GM12878 (cell line): Measurements from ENCODE around the gene DRD3. TPM values are rescaled to one million over a fixed set of nuclear protein-coding genes. Genes with fewer than 3 reads are reported as not detected.

ENCODE experiments used
- ATAC-seq: fragments of 200-7000 bp; cut with Tn5 transposase; 3 replicates; pipeline ENCODE4 v1.9.1; 2020; ENCODE audit warnings: mild to moderate bottlenecking, moderate library complexity
- BruUV-seq: library from RNA; stranded (reverse); fragments of 400-500 nt; replicated peaks from 2 replicates; lab custom pipeline; 2021; lab: Mats Ljungman, UMichigan
- CTCF ChIA-PET: fragments of 300-600 bp; sonication (Branson Sonifier 250); formaldehyde crosslinking; extraction: SDS; loops from one replicate; lab custom pipeline; 2021; ENCODE audit warnings: inconsistent platforms; lab: Yijun Ruan, JAX
- POLR2A ChIA-PET: fragments of 350-600 bp; formaldehyde crosslinking; extraction: SDS; loops from one replicate; lab custom pipeline; 2021; ENCODE audit warnings: inconsistent platforms; lab: Charles Lee
- RAD21 ChIA-PET: fragments of 300-600 bp; sonication (Branson Sonifier 250); formaldehyde crosslinking; loops from one replicate; lab custom pipeline; 2023; ENCODE audit warnings: antibody characterized with exemption; ENCODE audit not compliant: unreplicated experiment; lab: Charles Lee
- SMC1A ChIA-PET: fragments of 300-600 bp; sonication (Branson Sonifier 250); formaldehyde crosslinking; loops from one replicate; lab custom pipeline; 2023; ENCODE audit not compliant: unreplicated experiment, uncharacterized antibody; lab: Charles Lee
- DNase-seq: peaks from one replicate; pipeline ENCODE4 v3.0.0-alpha.2; 2011; ENCODE audit warnings: low read depth, low spot score
- FAIRE-seq: peaks from 3 replicates; lab custom pipeline; 2011; peaks lifted over from hg19 to GRCh38; lab: Jason Lieb, UNC
- H2AFZ ChIP-seq: 2 replicates; pipeline ENCODE4 v1.6.0; 2011; ENCODE audit warnings: low read depth, low read length, control low read depth; ENCODE audit not compliant: control insufficient read depth
- H3K27ac ChIP-seq: 2 replicates; pipeline ENCODE4 v1.5.1; 2011; ENCODE audit warnings: control low read depth; ENCODE audit not compliant: control insufficient read depth, insufficient read depth
- H3K27me3 ChIP-seq, 2 experiments: replicated peaks in 1 of 2; 2 replicates each; pipeline versions ENCODE4 v1.6.0 to v1.6.1; 2011; ENCODE audit warnings: low read length in 1 of 2; ENCODE audit not compliant: control insufficient read depth in 2 of 2, insufficient read depth in 2 of 2
- H3K36me3 ChIP-seq, 2 experiments: 2 replicates each; pipeline ENCODE4 v1.5.1; 2011; ENCODE audit warnings: low read length in 1 of 2; ENCODE audit not compliant: control insufficient read depth in 2 of 2, insufficient read depth in 2 of 2
- H3K4me1 ChIP-seq: 2 replicates; pipeline ENCODE4 v1.6.1; 2011; ENCODE audit warnings: mild to moderate bottlenecking, low read length, moderate library complexity, mixed read lengths; ENCODE audit not compliant: control insufficient read depth, insufficient read depth
- H3K4me2 ChIP-seq: 2 replicates; pipeline ENCODE4 v1.6.0; 2011; ENCODE audit warnings: control low read depth; ENCODE audit not compliant: control insufficient read depth, insufficient read depth
- H3K4me3 ChIP-seq: fragments of 200-600 bp; sonication (generic); 2 replicates; pipeline ENCODE4 v1.5.1; 2016
- H3K79me2 ChIP-seq: 2 replicates; pipeline ENCODE4 v1.6.0; 2011; ENCODE audit warnings: low read length; ENCODE audit not compliant: control insufficient read depth, insufficient read depth
- H3K9ac ChIP-seq: 2 replicates; pipeline ENCODE4 v1.8.0; 2011; ENCODE audit warnings: low read length, control low read depth, mixed read lengths; ENCODE audit not compliant: control insufficient read depth, insufficient read depth
- H3K9me3 ChIP-seq: replicated peaks from 3 replicates; pipeline ENCODE4 v1.5.1; 2011; ENCODE audit warnings: mild to moderate bottlenecking, low read length; ENCODE audit not compliant: control insufficient read depth, insufficient read depth
- H4K20me1 ChIP-seq: 2 replicates; pipeline ENCODE4 v1.6.0; 2011; ENCODE audit not compliant: control insufficient read depth, insufficient read depth
- IKZF2 ChIP-seq, 2 experiments: fragments of 450-650 bp; IDR thresholded peaks; 2 replicates each; pipeline ENCODE4 v1.6.1; 2017; ENCODE audit warnings: mild to moderate bottlenecking in 2 of 2, moderate library complexity in 2 of 2
- KLF5 ChIP-seq: fragments of 450-650 bp; IDR thresholded peaks from 2 replicates; pipeline ENCODE4 v1.6.1; 2014; ENCODE audit warnings: mild to moderate bottlenecking; ENCODE audit not compliant: partially characterized antibody
- NBN ChIP-seq: fragments of 450-650 bp; IDR thresholded peaks from 2 replicates; pipeline ENCODE4 v1.6.1; 2016
- NFIC ChIP-seq: IDR thresholded peaks from 2 replicates; pipeline ENCODE4 v1.6.1; 2012; ENCODE audit warnings: low read depth, mild to moderate bottlenecking, inconsistent platforms, low read length, moderate library complexity
- NRF1 ChIP-seq: conservative IDR thresholded peaks from 2 replicates; pipeline ENCODE4 v1.6.1; 2011; ENCODE audit warnings: mild to moderate bottlenecking, low read depth, low read length, improper control_type of control experiment
- SREBF2 ChIP-seq: IDR thresholded peaks from 2 replicates; pipeline ENCODE4 v1.6.1; 2012; ENCODE audit warnings: mild to moderate bottlenecking, low read length
- YBX1 ChIP-seq: fragments of 450-650 bp; IDR thresholded peaks from 2 replicates; pipeline ENCODE4 v1.6.1; 2016; ENCODE audit warnings: antibody characterized with exemption
- ZNF217 ChIP-seq: fragments of 450-650 bp; IDR thresholded peaks from 2 replicates; pipeline ENCODE4 v1.6.1; 2017; ENCODE audit warnings: antibody characterized with exemption, mild to moderate bottlenecking
- in situ Hi-C: fragments of 300-500 bp; cut with MboI; formaldehyde crosslinking; loops from 9 replicates; pipeline ENCODE4 v1.14.3; 2018; ENCODE audit warnings: mixed read lengths
- intact Hi-C: fragments of 100-400 bp; cut with micrococcal nuclease; formaldehyde crosslinking; loops from one replicate; pipeline ENCODE4 v1.14.2; 2022; ENCODE audit not compliant: unreplicated experiment
- polyA plus RNA-seq, 11 experiments: library from polyadenylated mRNA; depleted of rRNA in 4 of 11; unstranded in 6 of 11; stranded (reverse) in 5 of 11; fragments of >200 nt; fragmentation: Nextera tagmentation in 4 of 11; fragmentation: Illumina TruSeq in 1 of 11; extraction: Ambion mirVana in 4 of 11; extraction: Trizol in 1 of 11; gene quantifications; 1 replicate in 1 of 11; 2 replicates in 10 of 11; pipeline versions ENCODE4 v1.2.1 to v1.2.3, GENCODE V29; 2011 to 2016; ENCODE audit warnings: inconsistent platforms in 2 of 11, missing spikeins in 2 of 11, low read depth in 1 of 11
- total RNA-seq, 4 experiments: library from RNA; depleted of rRNA in 3 of 4; stranded (reverse); fragments of >200 nt in 3 of 4; fragmentation: Illumina TruSeq in 1 of 4; extraction: Trizol in 1 of 4; gene quantifications; 2 replicates each; pipeline versions ENCODE4 v1.2.1 to v1.2.3, GENCODE V29; 2013 to 2021

DRD3 gene
- total and polyA plus RNA-seq, 10 of the 15 experiments (the other 5 are each of a cell fraction or from before 2014, with no cell fraction given), result not detected

DNA sequence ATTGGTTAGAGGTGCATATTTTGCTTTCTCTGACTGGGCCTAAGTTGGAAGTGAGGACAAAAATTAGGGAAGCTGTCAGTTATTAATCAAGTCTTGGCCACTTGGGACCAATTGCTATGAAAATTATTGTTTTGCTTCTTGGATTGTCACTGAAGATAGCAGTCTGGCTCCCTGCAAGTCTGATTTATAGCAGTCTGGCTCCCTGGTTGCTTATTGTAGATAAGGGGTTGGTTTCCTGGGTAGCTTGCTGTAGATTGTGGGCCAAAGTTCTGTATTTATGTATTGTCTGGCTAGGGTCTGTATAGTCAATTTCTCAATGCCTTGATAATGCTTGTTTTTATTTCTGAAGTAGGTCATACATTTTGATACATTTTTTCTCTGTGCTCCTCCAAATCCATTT lies 13.3 kb upstream of the DRD3 start:
- Histone ChIP-seq H3K4me2 (no peak overlapping the region), H3K27ac (no peak overlapping the region), H3K27me3 (peaks cover 0 to 2% of the 10 kb centered on the region in 2 experiments; a peak in 2 of 4 replicates), H3K4me3 (no peak overlapping the region), H3K79me2 (no peaks in the 10 kb centered on the region), H3K9ac (no peak overlapping the region), H2AFZ (no peak overlapping the region), H3K36me3 (no peaks in the 10 kb centered on the region), H4K20me1 (no peaks in the 10 kb centered on the region), H3K9me3 (no peaks in the 10 kb centered on the region), H3K4me1 (no peaks in the 10 kb centered on the region)
- ATAC-seq, result no peak
- no peak for DNase-seq
- ChIA-PET RAD21 (no interaction called here), POLR2A (no interaction called here), CTCF (interaction anchor here (1.5 kb wide), 1 partner anchor 12 kb away, joined by 6 read pairs; no protein-coding TSS in a partner anchor), SMC1A (interaction anchor here (1.1 kb wide), 1 partner anchor 21 kb away, joined by 3 read pairs; no protein-coding TSS in a partner anchor)
- TF ChIP-seq NFIC (no peak), SREBF2 (no peak), NBN (no peak), NRF1 (no peak), ZNF217 (no peak), IKZF2 (IDR thresholded peaks at IDR 0.05) (no peak), YBX1 (no peak)
- in situ Hi-C loops (no loop called here), intact Hi-C loops (no loop called here)
- FAIRE-seq, result no peak
- no TSS peak for BruUV-seq

DNA sequence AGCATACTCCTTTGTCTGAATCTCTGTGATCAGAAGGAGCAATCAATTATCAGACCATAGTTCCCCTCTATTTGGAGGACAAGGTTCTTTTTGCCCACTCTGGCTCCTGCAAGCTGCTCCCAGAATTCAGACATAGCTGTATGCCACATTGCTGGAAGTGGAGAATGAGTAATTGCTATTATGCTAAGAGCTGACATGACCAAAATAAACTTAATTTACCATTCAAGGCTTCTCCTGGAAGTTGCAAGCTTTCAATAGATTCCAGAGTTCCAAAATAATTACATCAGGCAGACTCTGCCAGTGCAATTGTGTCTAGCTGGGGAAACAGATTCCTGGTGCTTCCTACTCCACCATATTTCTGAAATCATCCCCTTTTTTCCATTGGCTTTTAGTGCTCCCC lies 7.6 kb upstream of the DRD3 start:
- ChIA-PET CTCF (no interaction called here), RAD21 (no interaction called here), SMC1A (no interaction called here), POLR2A (no interaction called here)
- Histone ChIP-seq H3K27ac (no peak overlapping the region), H3K36me3 (no peaks in the 10 kb centered on the region), H3K27me3 (peaks cover 0 to 1% of the 10 kb centered on the region in 2 experiments; a peak in 1 of 4 replicates), H2AFZ (no peak overlapping the region), H3K9ac (no peak overlapping the region), H3K9me3 (no peaks in the 10 kb centered on the region), H4K20me1 (no peaks in the 10 kb centered on the region), H3K4me2 (no peak overlapping the region), H3K79me2 (no peaks in the 10 kb centered on the region), H3K4me3 (no peak overlapping the region), H3K4me1 (no peaks in the 10 kb centered on the region)
- no peak for TF ChIP-seq KLF5
- intact Hi-C loops, result no loop called here
- in situ Hi-C loops, result no loop called here
- no TSS peak for BruUV-seq
- ATAC-seq, result no peak
- no peak for DNase-seq
- FAIRE-seq, result no peak
